ENCODE measurements around the gene NPAS1. TPM values are rescaled to one million over a fixed set of nuclear protein-coding genes. Genes with fewer than 3 reads are reported as not detected.

The NPAS1 gene
- total RNA-seq, 1 donor from 2014 or later: 3.6 TPM

- Histone ChIP-seq H3K27me3 (ENCODE audit: insufficient read depth, low read length) (no peaks in the 10 kb centered on the region), H4K20me1 (ENCODE audit: insufficient read depth, low read length) (no peaks in the 10 kb centered on the region), H3K9me3 (ENCODE audit: insufficient read depth, low read depth, low read length) (no peaks in the 10 kb centered on the region), H3K27ac (ENCODE audit: low read depth, low read length) (no peak overlapping the region), H3K36me3 (ENCODE audit: insufficient read depth, low read length) (no peaks in the 10 kb centered on the region), H3K4me1 (ENCODE audit: insufficient read depth, low read length) (peaks cover 46% of the 10 kb centered on the region), H3K4me2 (ENCODE audit: low read length) (no peak overlapping the region), H3K9ac (ENCODE audit: low read length) (no peak overlapping the region), H3K79me2 (ENCODE audit: insufficient read depth, low read length) (peaks cover 8% of the 10 kb centered on the region), H3K4me3 (ENCODE audit: insufficient read depth, low read depth, low read length) (no peak overlapping the region), H2AFZ (ENCODE audit: low read depth, low read length) (no peak overlapping the region)
- DNase-seq (ENCODE audit: low read depth) (no peak), FAIRE-seq (no peak)
- no peak overlapping the region for H3K4me3 Mint-ChIP-seq (ENCODE audit: unreplicated experiment)
- no peaks in the 10 kb centered on the region for H3K9me3 Mint-ChIP-seq (ENCODE audit: unreplicated experiment)
- H3K27ac Mint-ChIP-seq (ENCODE audit: unreplicated experiment): no peak overlapping the region
- TF ChIP-seq CTCF (IDR thresholded peaks at IDR 0.05; ENCODE audit: insufficient read depth, low read depth, low read length) (no peak), EZH2 (IDR thresholded peaks at IDR 0.05; ENCODE audit: insufficient read depth, low read length) (no peak)
- H3K4me1 Mint-ChIP-seq (ENCODE audit: low read depth, unreplicated experiment): peaks cover 55% of the 10 kb centered on the region
- no peaks in the 10 kb centered on the region for H3K27me3 Mint-ChIP-seq (ENCODE audit: low read depth, unreplicated experiment)
- peaks cover 20% of the 10 kb centered on the region for H3K36me3 Mint-ChIP-seq (ENCODE audit: low read depth, unreplicated experiment)
Observed at GRCh38 chr19:46972311-46972710, 47.3 kb upstream of the NPAS1 start.

GRCh38 chr19:46974181-46974580, 45.5 kb upstream of the NPAS1 start:
- no peak for DNase-seq (ENCODE audit: low read depth)
- peaks cover 8% of the 10 kb centered on the region for H3K36me3 Mint-ChIP-seq (ENCODE audit: low read depth, unreplicated experiment)
- Histone ChIP-seq H3K4me3 (ENCODE audit: insufficient read depth, low read depth, low read length) (no peak overlapping the region), H3K9me3 (ENCODE audit: insufficient read depth, low read depth, low read length) (no peaks in the 10 kb centered on the region), H3K27me3 (ENCODE audit: insufficient read depth, low read length) (no peaks in the 10 kb centered on the region), H3K4me2 (ENCODE audit: low read length) (no peak overlapping the region), H3K4me1 (ENCODE audit: insufficient read depth, low read length) (peaks cover 51% of the 10 kb centered on the region), H3K27ac (ENCODE audit: low read depth, low read length) (no peak overlapping the region), H3K79me2 (ENCODE audit: insufficient read depth, low read length) (peaks cover 15% of the 10 kb centered on the region), H2AFZ (ENCODE audit: low read depth, low read length) (no peak overlapping the region), H3K36me3 (ENCODE audit: insufficient read depth, low read length) (no peaks in the 10 kb centered on the region), H4K20me1 (ENCODE audit: insufficient read depth, low read length) (peaks cover 4% of the 10 kb centered on the region), H3K9ac (ENCODE audit: low read length) (no peak overlapping the region)
- H3K9me3 Mint-ChIP-seq (ENCODE audit: unreplicated experiment): no peaks in the 10 kb centered on the region
- H3K27me3 Mint-ChIP-seq (ENCODE audit: low read depth, unreplicated experiment): no peaks in the 10 kb centered on the region
- H3K4me1 Mint-ChIP-seq (ENCODE audit: low read depth, unreplicated experiment): peaks cover 54% of the 10 kb centered on the region
- TF ChIP-seq CTCF (IDR thresholded peaks at IDR 0.05; ENCODE audit: insufficient read depth, low read depth, low read length): no peak
- no peak for TF ChIP-seq EZH2 (IDR thresholded peaks at IDR 0.05; ENCODE audit: insufficient read depth, low read length)
- FAIRE-seq: peak; percentile 23
- H3K4me3 Mint-ChIP-seq (ENCODE audit: unreplicated experiment): no peak overlapping the region
- no peak overlapping the region for H3K27ac Mint-ChIP-seq (ENCODE audit: unreplicated experiment)

GRCh38 chr19:46975011-46975924, 44.4 kb upstream of the NPAS1 start:
- DNase-seq (ENCODE audit: low read depth) (peak; percentile 47), FAIRE-seq (no peak)
- no peaks in the 10 kb centered on the region for H3K9me3 ChIP-seq (ENCODE audit: insufficient read depth, low read depth, low read length)
- no peaks in the 10 kb centered on the region for H3K9me3 Mint-ChIP-seq (ENCODE audit: unreplicated experiment)
- peaks cover 4% of the 10 kb centered on the region for H4K20me1 ChIP-seq (ENCODE audit: insufficient read depth, low read length)
- H3K27me3 ChIP-seq (ENCODE audit: insufficient read depth, low read length): no peaks in the 10 kb centered on the region
- no peak for TF ChIP-seq EZH2 (IDR thresholded peaks at IDR 0.05; ENCODE audit: insufficient read depth, low read length)
- no peak for TF ChIP-seq CTCF (IDR thresholded peaks at IDR 0.05; ENCODE audit: insufficient read depth, low read depth, low read length)
- peak overlapping the region; percentile 90 for H3K27ac ChIP-seq (ENCODE audit: low read depth, low read length)
- no peaks in the 10 kb centered on the region for H3K36me3 ChIP-seq (ENCODE audit: insufficient read depth, low read length)
- peak overlapping the region; percentile 21 for H3K4me3 Mint-ChIP-seq (ENCODE audit: unreplicated experiment)
- no peaks in the 10 kb centered on the region for H3K27me3 Mint-ChIP-seq (ENCODE audit: low read depth, unreplicated experiment)
- H3K79me2 ChIP-seq (ENCODE audit: insufficient read depth, low read length): peaks cover 17% of the 10 kb centered on the region
- peaks cover 48% of the 10 kb centered on the region for H3K4me1 ChIP-seq (ENCODE audit: insufficient read depth, low read length)
- H3K36me3 Mint-ChIP-seq (ENCODE audit: low read depth, unreplicated experiment): peaks cover 3% of the 10 kb centered on the region
- H3K27ac Mint-ChIP-seq (ENCODE audit: unreplicated experiment): peak overlapping the region; percentile 15
- peaks cover 45% of the 10 kb centered on the region for H3K4me1 Mint-ChIP-seq (ENCODE audit: low read depth, unreplicated experiment)
- no peak overlapping the region for H3K4me3 ChIP-seq (ENCODE audit: insufficient read depth, low read depth, low read length)
- H3K4me2 ChIP-seq (ENCODE audit: low read length): peak overlapping the region; percentile 72
- no peak overlapping the region for H2AFZ ChIP-seq (ENCODE audit: low read depth, low read length)
- peak overlapping the region; percentile 69 for H3K9ac ChIP-seq (ENCODE audit: low read length)

All from astrocyte (in vitro differentiated cells and primary cell).